NCI-H2196 treated with DMSO at 0.1 percent for 48 hours (cell line): ENCODE measurements around the gene RABGGTB.
"Not testable (repeated sequence)": the region's sequence is repeated elsewhere in the genome, so short reads cannot be mapped to it uniquely, and the experiment has no call there.

Experiments
- DNase-seq: peaks from one replicate; lab custom pipeline; 2025; ENCODE audit not compliant: unreplicated experiment; lab: John Stamatoyannopoulos, UW

RABGGTB gene

DNA sequence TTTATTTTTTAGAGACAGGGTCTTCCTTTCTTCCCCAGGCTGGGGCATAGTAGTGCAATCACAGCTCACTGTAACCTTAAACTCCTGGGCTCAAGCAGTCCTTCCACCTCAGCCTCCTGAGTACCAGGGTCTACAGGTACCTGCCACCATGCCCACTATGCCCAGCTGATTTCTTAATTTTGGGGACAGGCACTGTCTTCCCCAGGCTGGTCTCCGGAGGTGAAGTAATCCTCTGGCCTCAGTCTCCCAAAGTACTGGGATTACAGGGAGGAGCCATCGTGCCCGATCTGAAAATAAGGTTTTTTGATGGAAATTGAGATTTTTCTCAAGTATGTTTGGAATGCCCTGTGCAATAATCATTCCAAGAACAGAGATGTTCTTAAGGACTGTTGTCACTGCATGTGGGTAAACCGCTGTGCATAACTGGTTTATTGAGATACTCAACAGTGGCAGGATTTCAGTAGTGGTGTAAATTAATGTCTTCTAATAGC, 9.7 kb downstream of the RABGGTB start:
- no peak for DNase-seq

DNA sequence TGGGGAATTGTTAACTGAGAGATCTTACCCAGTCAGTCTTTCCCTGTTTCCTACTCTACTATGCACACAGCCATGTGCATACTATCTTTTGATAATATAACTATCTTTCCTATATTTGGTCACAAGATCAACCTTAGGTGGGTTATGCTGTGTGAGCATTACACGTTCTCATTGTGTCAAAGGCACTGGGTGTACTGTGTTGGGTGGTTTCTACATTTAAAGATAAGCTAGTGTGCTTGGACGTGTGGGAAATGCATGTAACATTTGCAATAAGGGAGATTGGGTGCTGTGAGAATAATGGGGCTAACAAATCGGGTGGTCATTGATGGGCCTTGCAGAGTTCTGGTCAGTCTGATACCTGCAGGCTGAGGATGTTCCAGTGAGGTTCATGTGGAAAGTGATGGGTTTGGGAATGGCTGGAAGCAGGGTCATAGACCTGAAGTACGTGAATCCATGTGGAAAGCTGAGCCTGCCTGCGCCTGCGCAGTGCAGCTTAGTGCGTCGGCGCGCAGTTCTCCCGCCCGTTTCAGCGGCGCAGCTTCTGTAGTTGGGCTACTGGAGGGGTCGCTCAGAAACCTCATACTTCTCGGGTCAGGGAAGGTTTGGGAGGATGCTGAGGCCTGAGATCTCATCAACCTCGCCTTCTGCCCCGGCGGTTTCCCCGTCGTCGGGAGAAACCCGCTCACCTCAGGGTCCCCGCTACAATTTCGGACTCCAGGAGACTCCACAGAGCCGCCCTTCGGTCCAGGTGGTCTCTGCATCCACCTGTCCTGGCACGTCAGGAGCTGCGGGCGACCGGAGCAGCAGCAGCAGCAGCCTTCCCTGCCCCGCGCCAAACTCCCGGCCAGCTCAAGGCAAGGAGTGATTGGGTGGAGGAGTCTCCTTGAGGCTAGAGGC, 10.6 kb downstream of the RABGGTB start, which contains the start of gene MSH4:
Gene MSH4, plus strand, starts transcription at position 507 of the 897 bp plus-strand sequence. Its CDS starts 104 bp downstream, at position 611.
- no peak for DNase-seq

DNA sequence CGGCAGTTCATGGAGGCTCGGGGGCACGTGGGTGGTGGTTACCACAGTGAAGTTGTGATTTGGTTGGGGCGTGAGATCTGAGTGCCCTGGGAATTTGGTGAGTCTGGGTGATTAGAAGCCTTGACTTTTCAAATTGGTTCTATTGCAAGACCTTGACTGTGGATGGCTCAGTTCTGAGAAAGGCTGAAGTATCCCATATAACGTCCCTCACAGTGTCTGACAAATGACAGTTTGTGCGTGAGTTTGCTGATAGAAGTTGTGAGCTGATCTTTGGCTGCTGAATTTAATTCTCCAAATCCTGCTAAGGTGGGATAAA, 11.2 kb downstream of the RABGGTB start:
- DNase-seq = no peak

DNA sequence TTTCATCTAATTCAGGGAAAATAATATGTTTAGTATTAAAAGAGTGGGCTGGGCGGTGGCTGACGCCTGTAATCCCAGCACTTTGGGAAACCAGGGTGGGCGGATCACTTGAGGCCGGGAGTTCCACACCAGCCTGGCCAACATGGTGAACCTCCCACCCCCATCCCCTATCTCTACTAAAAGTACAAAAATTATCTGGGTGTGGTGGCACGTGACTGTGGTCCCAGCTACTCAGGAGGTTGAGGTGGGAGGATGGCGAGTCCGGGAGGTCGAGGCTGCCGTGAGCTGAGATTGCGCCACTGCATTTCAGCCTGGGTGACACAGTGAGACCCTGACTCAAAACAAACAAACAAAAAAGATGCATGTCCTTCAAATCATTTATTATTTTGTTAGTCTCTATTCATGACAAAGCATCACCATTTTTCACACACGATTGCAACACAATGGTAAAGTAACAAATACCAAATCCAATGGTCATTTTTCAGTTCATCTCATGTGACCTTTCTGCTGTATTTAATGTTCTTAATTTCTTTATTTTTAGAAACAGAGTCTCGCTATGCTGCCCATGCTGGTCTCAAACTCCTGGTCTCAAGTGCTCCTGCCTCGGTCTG, 11.7 kb downstream of the RABGGTB start:
- DNase-seq = no peak

DNA sequence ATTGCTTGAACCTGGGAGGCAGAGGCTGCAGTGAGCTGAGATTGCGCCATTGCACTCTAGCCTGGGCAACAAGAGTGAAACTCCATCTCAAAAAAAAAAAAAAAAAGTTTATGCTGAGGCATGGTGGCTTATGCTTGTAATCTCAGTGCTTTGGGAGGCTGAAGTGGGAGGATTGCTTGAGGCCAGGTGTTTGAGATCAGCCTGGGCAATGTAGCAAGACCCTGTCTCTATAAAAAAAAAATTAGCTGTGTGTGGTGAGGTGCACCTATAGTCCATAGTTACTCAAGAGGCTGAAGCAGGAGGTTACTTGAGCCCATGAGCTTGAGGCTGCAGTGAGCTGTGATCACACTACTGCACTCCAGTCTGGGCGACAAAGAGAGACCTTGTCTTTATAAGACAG, 15.4 kb downstream of the RABGGTB start:
- not testable (repeated sequence) for DNase-seq

DNA sequence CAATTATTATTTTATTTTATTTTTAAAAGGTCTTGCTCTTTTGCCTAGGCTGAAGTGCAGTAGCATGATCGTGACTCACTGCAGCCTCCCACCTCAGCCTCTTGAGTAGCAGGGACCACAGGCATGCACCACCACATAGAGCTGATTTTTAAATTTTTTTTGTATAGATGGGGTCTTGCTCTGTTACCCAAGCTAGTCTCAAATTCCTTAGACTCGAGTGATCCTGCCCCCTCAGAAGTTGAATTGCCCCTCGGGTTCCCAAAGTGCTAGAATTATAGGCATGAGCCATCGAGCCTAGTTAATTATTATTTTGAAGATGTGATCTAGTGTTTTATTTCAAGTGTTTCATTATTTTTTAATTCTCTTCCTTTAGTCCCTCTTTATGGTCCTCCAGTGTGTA, 22.9 kb downstream of the RABGGTB start:
- no peak for DNase-seq

DNA sequence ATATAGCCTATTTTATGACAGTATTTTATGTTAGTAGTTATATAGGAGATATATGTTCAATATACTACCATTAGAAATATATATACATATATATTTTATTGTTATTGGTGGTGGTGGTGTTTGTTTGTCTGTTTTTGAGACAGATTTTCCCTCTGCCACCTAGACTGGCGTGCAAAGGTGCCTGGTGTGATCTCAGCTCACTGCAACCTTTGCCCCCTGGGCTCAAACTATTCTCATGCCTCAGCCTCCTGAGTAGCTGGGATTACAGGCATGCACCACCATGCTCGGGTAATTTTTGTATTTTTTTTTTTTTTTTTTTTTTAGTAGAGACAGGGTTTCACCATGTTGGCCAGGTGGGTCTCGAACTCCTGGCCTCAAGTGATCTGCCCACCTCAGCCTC, 24.1 kb downstream of the RABGGTB start:
- DNase-seq = not testable (repeated sequence)

DNA sequence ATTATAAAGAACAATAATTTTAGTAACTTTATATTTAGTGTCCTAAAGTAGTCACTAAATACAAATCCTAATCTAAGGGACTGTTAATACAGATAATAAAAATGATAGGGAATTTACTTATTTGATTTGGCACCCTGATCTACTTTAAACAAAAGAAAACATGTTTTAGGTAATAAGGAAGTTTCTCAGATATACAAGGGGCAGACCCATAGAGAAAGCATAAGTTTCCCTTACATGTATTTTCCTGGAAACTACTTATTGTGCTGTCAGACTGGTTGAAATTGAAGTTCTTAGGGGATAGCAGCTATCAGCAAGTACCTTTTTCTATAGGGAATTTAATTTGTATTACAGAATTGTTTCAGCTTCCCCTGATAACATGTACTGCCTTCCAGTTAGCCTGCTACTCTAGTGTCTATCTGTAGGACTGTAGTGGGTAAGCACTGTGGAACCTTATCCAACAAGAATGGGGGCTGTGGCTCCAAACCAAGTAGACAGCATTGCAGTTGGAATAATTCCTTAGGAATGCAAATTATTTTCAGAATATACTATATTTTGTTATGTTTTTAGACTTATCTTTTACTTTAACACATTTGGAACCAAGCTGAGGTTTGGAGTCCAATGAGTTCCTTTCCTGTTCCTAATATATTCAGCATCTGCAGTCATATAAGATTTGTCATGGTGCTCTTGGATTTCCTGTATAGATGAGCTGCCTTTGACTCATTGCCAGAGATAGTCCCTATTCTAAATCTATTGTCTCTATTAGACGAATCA, 25.3 kb downstream of the RABGGTB start:
- DNase-seq = no peak

DNA sequence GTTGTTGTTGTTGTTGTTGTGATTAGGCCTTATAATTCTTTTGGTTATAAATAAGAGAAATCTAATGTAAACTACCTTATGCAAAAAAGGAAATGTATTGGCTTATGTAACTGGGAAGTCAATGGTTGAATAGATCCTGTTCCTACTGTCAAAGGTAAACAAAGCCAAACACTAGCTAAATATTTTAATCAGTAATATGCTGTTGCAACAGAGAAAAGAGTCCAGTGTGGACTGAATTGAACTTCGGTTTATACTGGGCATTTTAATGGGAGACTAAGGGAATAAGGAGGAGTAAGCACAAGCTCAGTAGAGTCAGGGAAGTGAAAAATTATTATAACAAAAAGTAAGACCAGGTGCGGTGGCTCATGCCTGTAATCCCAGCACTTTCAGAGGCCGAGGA, 26.0 kb downstream of the RABGGTB start:
- DNase-seq = no peak

DNA sequence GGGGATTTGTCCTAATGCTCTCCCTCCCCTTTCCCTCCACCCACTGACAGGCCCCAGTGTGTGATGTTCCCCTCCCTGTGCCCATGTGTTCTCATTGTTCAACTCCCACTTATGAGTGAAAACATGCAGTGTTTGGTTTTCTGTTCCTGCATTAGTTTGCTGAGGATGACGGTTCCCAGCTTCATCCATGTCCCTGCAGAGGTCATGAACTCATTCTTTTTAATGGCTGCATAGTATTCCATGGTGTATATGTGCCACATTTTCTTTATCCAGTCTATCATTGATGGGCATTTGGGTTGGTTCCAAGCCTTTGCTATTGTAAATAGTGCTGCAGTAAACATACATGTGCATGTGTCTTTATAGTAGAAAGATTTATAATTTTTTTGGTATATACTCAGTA, 37.5 kb downstream of the RABGGTB start:
- DNase-seq = not testable (repeated sequence)

DNA sequence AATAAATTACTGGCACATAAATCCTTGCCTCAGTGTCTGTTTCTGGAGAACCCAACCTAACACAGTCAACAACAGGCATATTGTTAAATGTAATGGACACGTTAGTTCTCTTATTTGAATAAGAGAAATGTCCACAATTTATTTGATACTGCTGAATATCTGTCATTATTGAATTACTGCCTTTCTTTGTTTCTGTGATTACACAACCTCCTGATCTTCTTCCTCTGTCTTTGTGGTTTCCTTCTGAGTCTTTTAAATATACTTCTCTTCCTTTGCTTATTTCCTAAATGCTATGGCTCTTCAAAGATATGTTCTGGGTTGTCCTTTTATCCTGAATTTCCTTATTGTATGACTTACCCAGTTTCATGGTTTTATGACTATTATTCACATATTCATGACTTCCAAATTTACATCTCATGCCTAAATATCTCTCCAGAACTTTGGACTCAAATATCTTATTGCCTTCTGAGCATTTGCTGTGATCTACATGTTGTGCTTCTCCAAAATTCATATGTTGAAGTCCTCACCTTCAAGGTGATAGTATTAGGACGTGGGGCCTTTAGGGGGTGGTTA, 50.6 kb downstream of the RABGGTB start:
- DNase-seq = no peak

DNA sequence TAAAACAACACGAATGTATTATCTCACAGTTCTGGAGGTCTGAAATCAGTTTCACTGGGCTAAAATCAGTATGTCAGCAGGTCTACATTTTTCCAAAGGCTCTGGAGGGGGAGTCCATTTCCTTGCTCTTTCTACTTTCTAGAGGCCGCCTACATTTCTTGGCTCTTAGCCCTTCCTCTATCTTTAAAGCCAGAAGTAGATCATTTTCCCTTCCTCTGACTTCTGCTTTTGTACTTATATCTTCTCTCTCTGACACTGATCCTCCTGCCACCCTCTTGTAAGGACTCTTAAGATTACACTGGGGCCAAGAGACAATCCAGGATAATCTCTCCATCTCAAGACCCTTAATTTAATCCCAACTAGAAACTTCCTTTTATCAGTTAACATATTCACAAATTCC, 52.0 kb downstream of the RABGGTB start:
- no peak for DNase-seq

DNA sequence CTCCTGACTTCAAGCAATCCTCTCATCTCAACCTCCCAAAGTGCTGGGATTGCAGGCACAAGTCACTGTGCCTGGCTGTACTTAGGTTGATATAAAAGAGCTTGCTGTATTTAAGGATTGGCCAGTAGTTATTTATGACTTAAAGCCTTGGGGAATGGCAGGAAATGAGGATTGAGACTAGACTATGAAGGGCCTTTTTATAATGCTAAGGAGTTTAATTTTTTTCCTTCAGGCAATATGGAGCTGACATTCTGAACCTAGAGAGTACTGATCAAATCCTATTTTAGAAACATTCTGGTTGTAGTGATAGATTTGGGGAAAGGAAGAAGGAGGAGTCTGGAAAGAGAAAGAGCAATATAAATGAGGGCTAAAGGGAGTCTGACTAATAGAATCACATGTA, 55.4 kb downstream of the RABGGTB start:
- no peak for DNase-seq
